HepG2 (cell line): Measurements from ENCODE around the gene FAT1. TPM values are rescaled to one million over a fixed set of nuclear protein-coding genes. Genes with fewer than 3 reads are reported as not detected.

Experiments
- DNMT1 ChIP-seq: sonication (generic); formaldehyde crosslinking; IDR thresholded peaks from 2 replicates; pipeline ENCODE4 v1.5.1; 2020; ENCODE audit warnings: mild to moderate bottlenecking, missing genetic modification reagents
- E2F1 ChIP-seq: sonication (generic); formaldehyde crosslinking; IDR thresholded peaks from 2 replicates; pipeline ENCODE4 v1.5.0; 2020; ENCODE audit warnings: missing genetic modification reagents
- GABPB1 ChIP-seq: IDR thresholded peaks from 2 replicates; pipeline ENCODE4 v1.6.1; 2016; ENCODE audit warnings: mild to moderate bottlenecking, missing genetic modification reagents, moderate library complexity, missing compliant biosample characterization
- GATAD1 ChIP-seq: IDR thresholded peaks from 2 replicates; pipeline ENCODE4 v1.6.1; 2016; ENCODE audit warnings: missing genetic modification reagents, missing compliant biosample characterization
- GTF2F1 ChIP-seq: fragments of 150-350 bp; IDR thresholded peaks from 2 replicates; pipeline ENCODE4 v1.6.1; 2014; ENCODE audit warnings: low read length
- HMG20A ChIP-seq: IDR thresholded peaks from 2 replicates; pipeline ENCODE4 v1.6.1; 2016; ENCODE audit warnings: borderline replicate concordance
- HNF4G ChIP-seq, 2 experiments: sonication (generic) in 1 of 2; formaldehyde crosslinking in 1 of 2; IDR thresholded peaks; 2 replicates each; pipeline versions ENCODE4 v1.4.0 to v1.6.1; 2011 to 2020; ENCODE audit warnings: borderline replicate concordance in 2 of 2, low read depth in 2 of 2, mild to moderate bottlenecking in 2 of 2, low read length in 1 of 2, missing genetic modification reagents in 1 of 2, moderate library complexity in 1 of 2
- IRX3 ChIP-seq: sonication (generic); formaldehyde crosslinking; IDR thresholded peaks from 2 replicates; pipeline ENCODE4 v1.8.1; 2023; ENCODE audit warnings: mild to moderate bottlenecking, low read depth, missing genetic modification reagents, borderline replicate concordance
- MIER2 ChIP-seq: IDR thresholded peaks from 2 replicates; pipeline ENCODE4 v1.6.1; 2016; ENCODE audit warnings: missing biosample characterization, missing genetic modification reagents
- NFKB2 ChIP-seq: sonication (generic); formaldehyde crosslinking; IDR thresholded peaks from 2 replicates; pipeline ENCODE4 v1.4.0; 2020; ENCODE audit warnings: missing genetic modification reagents, borderline replicate concordance
- NKX3-1 ChIP-seq: sonication (generic); formaldehyde crosslinking; IDR thresholded peaks from 2 replicates; pipeline ENCODE4 v1.5.0; 2020; ENCODE audit warnings: missing genetic modification reagents
- REL ChIP-seq: sonication (generic); formaldehyde crosslinking; conservative IDR thresholded peaks from 2 replicates; pipeline ENCODE4 v1.8.0; 2022; ENCODE audit warnings: mild to moderate bottlenecking, missing genetic modification reagents, moderate library complexity
- SOX5 ChIP-seq: IDR thresholded peaks from 2 replicates; pipeline ENCODE4 v1.6.1; 2016; ENCODE audit warnings: borderline replicate concordance
- YEATS4 ChIP-seq: sonication (generic); formaldehyde crosslinking; IDR thresholded peaks from 2 replicates; pipeline ENCODE4 v1.4.0; 2020; ENCODE audit warnings: missing genetic modification reagents, borderline replicate concordance
- ZBTB25 ChIP-seq: IDR thresholded peaks from 2 replicates; pipeline ENCODE4 v1.6.1; 2018; ENCODE audit warnings: missing genetic modification reagents
- ZBTB3 ChIP-seq: sonication (generic); formaldehyde crosslinking; IDR thresholded peaks from 2 replicates; pipeline ENCODE4 v1.4.0; 2020; ENCODE audit warnings: low read depth, mild to moderate bottlenecking, moderate library complexity, missing genetic modification reagents, borderline replicate concordance
- ZMYM2 ChIP-seq: sonication (generic); formaldehyde crosslinking; IDR thresholded peaks from 2 replicates; pipeline ENCODE4 v1.8.0; 2022; ENCODE audit warnings: mild to moderate bottlenecking, missing genetic modification reagents
- ZNF34 ChIP-seq: sonication (generic); formaldehyde crosslinking; IDR thresholded peaks from 2 replicates; pipeline ENCODE4 v1.4.0; 2020; ENCODE audit warnings: mild to moderate bottlenecking, missing genetic modification reagents, borderline replicate concordance
- ZNF430 ChIP-seq: sonication (generic); formaldehyde crosslinking; IDR thresholded peaks from 2 replicates; pipeline ENCODE4 v1.9.0; 2021; ENCODE audit warnings: mild to moderate bottlenecking, missing genetic modification reagents
- ZNF546 ChIP-seq: sonication (generic); formaldehyde crosslinking; conservative IDR thresholded peaks from 2 replicates; pipeline ENCODE4 v1.8.1; 2023; ENCODE audit warnings: mild to moderate bottlenecking, missing genetic modification reagents
- ZNF749 ChIP-seq: sonication (generic); formaldehyde crosslinking; IDR thresholded peaks from 2 replicates; pipeline ENCODE4 v1.8.0; 2022; ENCODE audit warnings: mild to moderate bottlenecking, missing genetic modification reagents, moderate library complexity, borderline replicate concordance
- ZSCAN31 ChIP-seq: sonication (generic); formaldehyde crosslinking; IDR thresholded peaks from 2 replicates; pipeline ENCODE4 v1.5.0; 2020; ENCODE audit warnings: low read depth, mild to moderate bottlenecking, missing genetic modification reagents
- polyA plus RNA-seq, 8 experiments: library from polyadenylated mRNA; depleted of rRNA in 3 of 8; stranded (reverse) in 7 of 8; unstranded in 1 of 8; fragments of >200 nt; fragmentation: Illumina TruSeq in 4 of 8; extraction: Trizol in 4 of 8; gene quantifications; 2 replicates each; pipeline versions ENCODE4 v1.2.1 to v1.2.3, GENCODE V29; 2011 to 2016; ENCODE audit warnings: low read depth in 4 of 8, missing spikeins in 1 of 8, mixed read lengths in 1 of 8; ENCODE audit not compliant: insufficient read depth in 1 of 8
- total RNA-seq, 5 experiments: library from RNA; depleted of rRNA; stranded (reverse); fragments of >200 nt; fragmentation: Illumina TruSeq; extraction: Trizol; gene quantifications; 2 replicates each; pipeline ENCODE4 v1.2.3, GENCODE V29; 2016; ENCODE audit warnings: low read depth in 1 of 5
- TF ChIP-seq, protein P1 (sequence below): IDR thresholded peaks from 2 replicates; pipeline ENCODE4 v1.6.1; 2016; ENCODE audit warnings: mild to moderate bottlenecking, missing biosample characterization, missing genetic modification reagents
- TF ChIP-seq, protein P2 (sequence below): sonication (generic); formaldehyde crosslinking; IDR thresholded peaks from 2 replicates; pipeline ENCODE4 v1.4.0; 2020; ENCODE audit warnings: mild to moderate bottlenecking, missing genetic modification reagents
- TF ChIP-seq, protein P3 (sequence below): sonication (generic); formaldehyde crosslinking; IDR thresholded peaks from 2 replicates; pipeline ENCODE4 v1.8.0; 2022; ENCODE audit warnings: mild to moderate bottlenecking, missing genetic modification reagents

The FAT1 gene
- total and polyA plus RNA-seq, 2 of the 13 experiments (the other 11 are each of a cell fraction or from before 2014, with no cell fraction given), result 185 to 216 TPM

- TF ChIP-seq ZBTB3, result no peak
- TF ChIP-seq, protein P1, sequence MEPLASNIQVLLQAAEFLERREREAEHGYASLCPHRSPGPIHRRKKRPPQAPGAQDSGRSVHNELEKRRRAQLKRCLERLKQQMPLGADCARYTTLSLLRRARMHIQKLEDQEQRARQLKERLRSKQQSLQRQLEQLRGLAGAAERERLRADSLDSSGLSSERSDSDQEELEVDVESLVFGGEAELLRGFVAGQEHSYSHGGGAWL, result peak; percentile 87
- no peak; the same call in 1 of the 2 replicates for TF ChIP-seq NFKB2 (CRISPR knock-in tag)
- TF ChIP-seq GTF2F1, result no peak
- no peak for TF ChIP-seq IRX3 (CRISPR knock-in tag)
- TF ChIP-seq, protein P2, sequence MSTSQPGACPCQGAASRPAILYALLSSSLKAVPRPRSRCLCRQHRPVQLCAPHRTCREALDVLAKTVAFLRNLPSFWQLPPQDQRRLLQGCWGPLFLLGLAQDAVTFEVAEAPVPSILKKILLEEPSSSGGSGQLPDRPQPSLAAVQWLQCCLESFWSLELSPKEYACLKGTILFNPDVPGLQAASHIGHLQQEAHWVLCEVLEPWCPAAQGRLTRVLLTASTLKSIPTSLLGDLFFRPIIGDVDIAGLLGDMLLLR (CRISPR knock-in tag), result no peak
- TF ChIP-seq REL (CRISPR knock-in tag), result no peak
- TF ChIP-seq HNF4G (IDR thresholded peaks at IDR 0.05; ENCODE audit: borderline replicate concordance, low read depth, low read length), result no peak
- no peak; the same call in 1 of the 2 replicates for TF ChIP-seq HNF4G (CRISPR knock-in tag; IDR thresholded peaks at IDR 0.05; ENCODE audit: borderline replicate concordance, low read depth)
- peak; percentile 64; the same call in 1 of the 2 replicates for TF ChIP-seq YEATS4 (CRISPR knock-in tag)
- TF ChIP-seq ZNF34 (CRISPR knock-in tag), result no peak
- TF ChIP-seq MIER2 (CRISPR knock-in tag), result no peak
- peak; percentile 62; the same call in 1 of the 2 replicates for TF ChIP-seq ZBTB25 (CRISPR knock-in tag)
- 0 out of 2 replicates have a peak, but pooled peaks have one; percentile 34 for TF ChIP-seq GATAD1 (CRISPR knock-in tag)
- no peak for TF ChIP-seq ZMYM2 (CRISPR knock-in tag)
- TF ChIP-seq E2F1, result no peak
- peak; percentile 83 for TF ChIP-seq GABPB1 (CRISPR knock-in tag)
- TF ChIP-seq, protein P3, sequence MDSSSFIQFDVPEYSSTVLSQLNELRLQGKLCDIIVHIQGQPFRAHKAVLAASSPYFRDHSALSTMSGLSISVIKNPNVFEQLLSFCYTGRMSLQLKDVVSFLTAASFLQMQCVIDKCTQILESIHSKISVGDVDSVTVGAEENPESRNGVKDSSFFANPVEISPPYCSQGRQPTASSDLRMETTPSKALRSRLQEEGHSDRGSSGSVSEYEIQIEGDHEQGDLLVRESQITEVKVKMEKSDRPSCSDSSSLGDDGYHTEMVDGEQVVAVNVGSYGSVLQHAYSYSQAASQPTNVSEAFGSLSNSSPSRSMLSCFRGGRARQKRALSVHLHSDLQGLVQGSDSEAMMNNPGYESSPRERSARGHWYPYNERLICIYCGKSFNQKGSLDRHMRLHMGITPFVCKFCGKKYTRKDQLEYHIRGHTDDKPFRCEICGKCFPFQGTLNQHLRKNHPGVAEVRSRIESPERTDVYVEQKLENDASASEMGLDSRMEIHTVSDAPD (CRISPR knock-in tag), result 0 out of 2 replicates have a peak, but pooled peaks have one; percentile 53
- TF ChIP-seq SOX5 (CRISPR knock-in tag), result peak; percentile 48; the same call in 1 of the 2 replicates
- peak; percentile 97 for TF ChIP-seq ZSCAN31 (CRISPR knock-in tag)
- peak; percentile 51; the same call in 1 of the 2 replicates for TF ChIP-seq ZNF749
- 0 out of 2 replicates have a peak, but pooled peaks have one; percentile 59 for TF ChIP-seq DNMT1
- TF ChIP-seq NKX3-1 (CRISPR knock-in tag), result no peak; the same call in 1 of the 2 replicates
- TF ChIP-seq HMG20A, result peak; percentile 44; the same call in 1 of the 2 replicates
- no peak; the same call in 1 of the 2 replicates for TF ChIP-seq ZNF546
- peak; percentile 68 for TF ChIP-seq ZNF430 (CRISPR knock-in tag)
Observed at GRCh38 chr4:186726426-186727168, 2.9 kb upstream of the FAT1 start (continued).
